ENCODE results near the gene PSMB10.
"Not testable (repeated sequence)": the region's sequence is repeated elsewhere in the genome, so short reads cannot be mapped to it uniquely, and the experiment has no call there.

PSMB10 gene

DNA sequence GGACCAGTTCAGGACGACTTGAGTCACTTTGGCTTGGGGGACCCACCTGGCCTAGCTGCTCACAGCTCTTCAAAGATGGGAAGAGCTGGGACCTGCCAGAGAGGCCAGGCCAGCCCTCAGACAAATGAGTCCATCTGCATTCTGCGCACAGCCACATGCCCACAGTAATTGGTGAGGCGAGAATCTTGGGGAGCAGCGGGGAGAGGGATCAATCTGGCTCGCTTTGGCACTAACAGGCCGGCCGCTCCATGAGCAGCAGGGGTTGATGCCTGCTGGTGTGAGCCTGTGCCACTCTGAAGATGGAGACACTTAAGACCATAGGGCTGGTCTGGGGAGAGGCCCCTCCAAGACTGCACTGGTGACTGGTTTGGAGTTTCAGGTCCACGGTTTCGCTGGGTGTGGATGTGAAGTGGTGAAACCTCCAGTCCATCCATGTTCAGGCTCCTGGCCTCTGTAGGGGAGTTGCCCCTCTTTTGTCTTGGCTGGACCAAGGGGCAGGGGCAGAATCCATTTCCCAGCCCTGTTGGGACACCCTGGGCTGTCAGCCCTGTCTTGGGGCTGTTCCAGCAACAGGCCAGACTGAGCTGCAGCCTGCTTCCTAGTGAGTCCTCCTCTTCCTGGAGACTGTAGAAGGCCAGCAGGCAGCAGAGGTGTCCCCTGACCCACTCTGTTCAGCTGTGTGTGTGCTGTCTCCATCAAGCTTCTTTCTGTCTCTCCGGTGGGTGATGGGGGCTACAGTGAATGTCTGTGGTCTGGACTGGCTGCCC is 12.3 kb downstream of the PSMB10 start:
- no peak for DNase-seq (ENCODE audit: low read depth in 3 of 3)

- no peak for DNase-seq (ENCODE audit: low read depth in 3 of 3)
Observed at GRCh38 chr16:67923414-67924116, 13.1 kb downstream of the PSMB10 start.

- no peak for DNase-seq (ENCODE audit: low read depth in 3 of 3)
Observed at GRCh38 chr16:67922740-67923139, 13.9 kb downstream of the PSMB10 start.

GRCh38 chr16:67922221-67922620 is 14.4 kb downstream of the PSMB10 start:
- no peak for DNase-seq (ENCODE audit: low read depth in 3 of 3)

- no peak for DNase-seq (ENCODE audit: low read depth in 3 of 3)
Observed at GRCh38 chr16:67919622-67920221, 16.9 kb downstream of the PSMB10 start.

DNA sequence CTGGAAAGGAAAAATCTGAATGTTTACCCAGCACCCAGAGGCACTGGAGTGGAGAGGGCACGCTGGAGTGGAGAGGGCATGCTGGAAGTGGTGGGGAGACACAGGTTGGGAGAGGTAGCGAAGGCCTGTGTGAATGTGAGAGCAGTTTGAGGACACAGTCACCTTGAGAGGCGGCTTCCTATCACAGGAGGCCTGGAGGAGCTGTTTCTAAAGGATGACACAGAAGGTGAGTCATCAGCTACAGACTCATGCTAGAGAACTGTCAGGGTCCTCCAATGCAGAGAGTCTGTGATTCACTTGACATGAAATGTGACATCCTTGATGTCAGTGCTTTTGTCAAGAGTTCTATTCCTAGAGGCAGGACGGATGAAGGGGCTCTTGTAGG is 18.8 kb downstream of the PSMB10 start:
- DNase-seq (ENCODE audit: low read depth in 3 of 3), result peak in 2 of 3 donors; percentile 44 to 49

DNA sequence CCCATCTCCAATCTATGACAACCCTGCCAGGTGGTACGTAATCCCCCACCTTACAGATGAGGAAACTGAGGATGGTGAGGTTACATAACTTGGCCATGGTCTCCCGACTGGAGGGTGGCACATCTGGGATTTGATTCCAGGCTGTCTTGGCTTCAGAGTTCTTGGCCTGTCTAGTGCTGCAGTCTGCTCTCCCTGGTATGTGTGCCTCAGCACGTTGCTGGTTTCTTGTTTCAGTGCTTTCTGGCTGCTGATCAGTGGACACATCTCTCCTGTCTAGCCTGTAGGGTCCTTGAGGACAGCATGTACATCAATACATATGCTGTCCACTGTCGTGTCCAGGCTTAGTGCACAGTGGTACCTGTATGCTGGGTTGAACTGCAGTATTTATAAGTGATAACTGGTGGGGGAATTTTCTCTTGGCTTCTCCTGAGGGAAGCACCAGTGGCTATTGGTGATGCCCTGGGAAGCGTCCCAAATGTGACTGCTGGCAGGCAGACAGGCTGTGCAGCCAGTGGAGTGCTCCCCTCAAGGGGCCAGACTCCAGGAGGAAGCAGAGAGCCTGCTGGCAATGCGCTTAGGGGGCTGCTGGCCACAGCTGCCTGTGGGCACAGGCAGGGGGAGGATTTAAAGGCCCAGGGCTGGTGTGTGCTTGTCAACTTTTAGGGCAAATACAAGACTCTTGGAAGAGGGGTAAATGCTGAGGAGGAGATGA is 19.4 kb downstream of the PSMB10 start:
- no peak for DNase-seq (ENCODE audit: low read depth in 3 of 3)

DNA sequence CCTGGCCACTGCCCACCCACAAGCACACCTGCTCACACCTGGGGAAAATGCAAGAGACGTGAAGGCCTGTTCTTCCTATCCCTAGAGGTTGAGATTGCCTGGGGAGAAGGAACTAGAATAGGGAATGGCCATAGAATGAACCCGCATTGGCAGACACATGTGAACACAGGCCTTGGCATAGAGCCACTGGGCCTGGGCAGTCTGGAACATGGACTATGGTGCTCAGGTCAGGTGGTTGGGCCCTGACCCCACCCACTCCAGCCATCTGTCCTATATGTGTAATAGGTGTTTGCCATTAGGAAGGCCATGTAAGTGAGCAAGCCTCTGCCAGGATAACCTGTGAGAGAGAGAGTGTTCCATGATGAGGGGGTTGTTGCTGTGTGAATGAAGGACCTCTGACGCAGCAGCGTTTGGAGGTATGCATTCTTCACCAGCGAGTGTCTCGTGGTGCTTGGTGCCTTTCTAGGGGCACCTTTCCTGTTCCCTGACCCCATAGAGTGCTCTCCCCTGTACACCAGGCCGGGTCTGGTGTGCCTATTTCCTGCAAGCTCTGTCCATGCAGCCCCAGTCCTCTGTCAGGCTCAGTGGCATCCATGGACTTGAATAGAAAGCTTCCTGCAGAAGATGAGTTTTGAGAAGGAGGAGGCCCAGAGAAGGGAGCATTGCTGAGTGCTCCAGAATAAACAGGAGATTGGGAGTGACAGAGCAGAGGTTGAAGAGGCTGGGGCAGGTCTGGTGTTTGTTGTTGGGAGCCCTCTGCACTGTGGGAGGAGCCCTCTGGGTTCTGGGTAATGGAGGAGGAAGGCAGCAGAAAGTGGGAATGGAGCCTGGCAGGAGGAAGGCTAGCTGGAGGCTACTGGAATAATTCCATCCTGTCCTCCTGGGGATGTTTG is 20.6 kb downstream of the PSMB10 start:
- DNase-seq (ENCODE audit: low read depth in 3 of 3), result no peak

- DNase-seq (ENCODE audit: low read depth in 3 of 3), result not testable (repeated sequence)
Observed at GRCh38 chr16:67915496-67915769, 21.2 kb downstream of the PSMB10 start.

DNA sequence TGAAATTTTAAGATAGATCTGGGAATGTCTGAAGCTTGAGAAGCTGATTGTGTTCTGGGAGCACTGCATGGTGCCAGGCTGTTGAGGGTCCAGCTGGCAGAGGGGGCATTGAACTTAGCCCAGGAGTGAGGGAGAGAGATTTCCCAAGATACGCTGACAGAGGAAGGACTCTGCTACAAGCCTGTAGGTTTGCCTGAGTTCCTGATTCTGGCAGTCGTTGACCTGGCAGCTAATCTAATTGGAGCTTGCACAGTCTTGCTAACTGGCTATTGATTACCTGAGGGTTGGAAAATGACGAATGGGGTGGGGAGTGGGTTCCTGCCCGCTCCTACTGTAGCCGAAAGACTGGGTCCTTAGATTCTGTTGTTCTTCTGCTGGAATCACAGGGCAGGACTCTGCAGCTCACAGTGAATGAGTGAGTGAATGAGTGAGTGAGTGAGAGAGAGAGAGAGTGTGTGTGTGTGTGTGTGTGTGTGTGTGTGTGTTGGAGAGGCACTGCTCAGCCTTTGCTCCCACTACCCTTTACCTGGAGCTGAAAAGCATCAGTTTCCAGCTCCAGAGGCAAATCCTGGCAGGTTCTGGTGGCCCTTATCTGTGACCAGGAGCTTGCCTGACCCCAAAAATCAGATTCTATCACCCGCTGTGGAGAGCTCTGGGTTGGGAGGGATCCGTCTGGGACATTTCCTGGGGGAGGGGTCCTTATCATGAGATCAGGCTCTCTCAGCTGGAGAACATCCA is 21.7 kb downstream of the PSMB10 start:
- no peak for DNase-seq (ENCODE audit: low read depth in 3 of 3)

DNA sequence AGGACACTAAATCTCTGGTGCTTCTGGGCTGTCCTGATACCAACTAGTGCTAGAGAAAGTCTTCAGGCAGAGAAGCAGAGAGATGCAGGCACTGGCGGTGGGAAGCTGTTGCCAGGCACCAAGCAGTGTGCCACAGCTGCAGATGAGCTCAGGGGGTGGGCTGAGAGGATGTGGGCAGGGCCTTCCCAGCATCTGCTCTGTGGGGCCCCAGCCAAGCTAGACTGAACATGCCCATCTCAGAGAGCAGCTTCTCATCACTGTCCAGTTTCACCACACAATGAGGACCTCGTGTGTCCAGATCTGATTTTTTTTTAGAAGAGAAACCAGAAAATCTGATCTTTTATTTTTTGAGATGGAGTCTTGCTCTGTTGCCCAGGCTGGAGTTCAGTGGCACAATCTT is 26.5 kb downstream of the PSMB10 start:
- DNase-seq (ENCODE audit: low read depth in 3 of 3), result no peak

- DNase-seq (ENCODE audit: low read depth in 3 of 3), result no peak
Observed at GRCh38 chr16:67909056-67909742, 27.5 kb downstream of the PSMB10 start.

GRCh38 chr16:67907397-67908180 is 29.1 kb downstream of the PSMB10 start:
- DNase-seq (ENCODE audit: low read depth in 3 of 3), result no peak

DNA sequence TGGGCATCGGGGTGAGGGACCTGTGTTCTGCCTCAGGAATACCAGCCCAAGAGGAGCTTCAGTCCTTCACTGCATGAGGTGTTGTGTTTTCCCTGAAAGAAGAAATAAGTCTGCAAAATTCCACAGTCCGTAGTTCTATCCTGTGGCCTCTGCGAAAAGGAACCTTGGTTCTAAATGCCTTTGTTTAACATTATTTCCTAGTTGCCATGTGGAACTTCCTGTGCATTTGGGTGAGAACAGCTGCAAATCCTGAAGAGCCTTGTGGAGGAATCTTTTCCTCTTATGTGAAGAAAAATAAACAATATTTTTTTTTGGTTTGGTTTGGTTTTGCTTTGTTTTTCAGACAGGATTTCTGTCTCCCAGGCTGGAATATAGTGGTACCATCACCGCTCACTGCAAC is 33.8 kb downstream of the PSMB10 start:
- no peak for DNase-seq (ENCODE audit: low read depth in 3 of 3)

DNA sequence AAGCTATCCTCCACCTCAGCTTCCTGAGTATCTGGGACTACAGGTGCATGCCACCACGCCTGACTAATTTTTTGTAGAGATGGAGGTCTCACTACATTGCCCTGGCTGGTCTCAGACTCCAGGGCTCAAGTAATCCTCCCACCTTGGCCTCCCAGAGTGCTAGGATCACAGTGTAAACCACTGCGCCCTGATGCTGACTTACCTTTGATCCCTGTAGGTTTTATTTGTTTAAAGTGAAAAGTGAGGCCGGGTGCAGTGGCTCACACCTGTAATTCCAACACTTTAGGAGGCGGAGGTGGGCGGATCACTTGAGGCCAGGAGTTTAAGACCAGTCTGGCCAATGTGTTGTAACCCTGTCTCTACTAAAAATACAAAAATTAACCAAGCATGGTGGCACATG is 34.9 kb downstream of the PSMB10 start:
- no peak for DNase-seq (ENCODE audit: low read depth in 3 of 3)

GRCh38 chr16:67897231-67897630 is 39.4 kb downstream of the PSMB10 start:
- DNase-seq (ENCODE audit: low read depth in 3 of 3), result no peak

GRCh38 chr16:67893743-67894399 is 42.8 kb downstream of the PSMB10 start:
- no peak for DNase-seq (ENCODE audit: low read depth in 3 of 3)

GRCh38 chr16:67892899-67893742 is 43.5 kb downstream of the PSMB10 start, which contains the start of gene PSKH1:
Gene PSKH1 (plus strand): TSS chr16:67893254. CDS start chr16:67908750, 15,496 bp downstream.
- DNase-seq (ENCODE audit: low read depth in 3 of 3), result peak; percentile 92 to 95 (median 92)

Data from stimulated activated CD4-positive, alpha-beta T cell treated with anti-CD3 and anti-CD28 coated beads, TNF-alpha, amount 100 ng/mL, for 48 hours (primary cell).